KOPT-K1 (cell line): ENCODE measurements around the gene POMT1.

ENCODE experiments used
- H3K27ac ChIP-seq: fragments of 200-600 bp; sonication (generic); 2 replicates; pipeline ENCODE4 v1.5.1; 2016; ENCODE audit warnings: antibody characterized with exemption, mild to moderate bottlenecking, low read depth, low read length; ENCODE audit not compliant: poor library complexity, severe bottlenecking
- H3K36me3 ChIP-seq: fragments of 200-600 bp; sonication (generic); 2 replicates; pipeline ENCODE4 v1.5.1; 2017; ENCODE audit warnings: antibody characterized with exemption, mild to moderate bottlenecking, low read length, moderate library complexity; ENCODE audit not compliant: insufficient read depth
- H3K9me3 ChIP-seq: fragments of 200-600 bp; sonication (generic); 2 replicates; pipeline ENCODE4 v1.5.1; 2017; ENCODE audit warnings: antibody characterized with exemption, low read length, mild to moderate bottlenecking; ENCODE audit not compliant: insufficient read depth, poor library complexity, severe bottlenecking

Gene POMT1

GRCh38 chr9:131562032-131562959 lies 59.6 kb downstream of the POMT1 start:
- peaks cover 6% of the 10 kb centered on the region for H3K9me3 ChIP-seq
- no peaks in the 10 kb centered on the region for H3K36me3 ChIP-seq
- H3K27ac ChIP-seq, result no peak overlapping the region

DNA sequence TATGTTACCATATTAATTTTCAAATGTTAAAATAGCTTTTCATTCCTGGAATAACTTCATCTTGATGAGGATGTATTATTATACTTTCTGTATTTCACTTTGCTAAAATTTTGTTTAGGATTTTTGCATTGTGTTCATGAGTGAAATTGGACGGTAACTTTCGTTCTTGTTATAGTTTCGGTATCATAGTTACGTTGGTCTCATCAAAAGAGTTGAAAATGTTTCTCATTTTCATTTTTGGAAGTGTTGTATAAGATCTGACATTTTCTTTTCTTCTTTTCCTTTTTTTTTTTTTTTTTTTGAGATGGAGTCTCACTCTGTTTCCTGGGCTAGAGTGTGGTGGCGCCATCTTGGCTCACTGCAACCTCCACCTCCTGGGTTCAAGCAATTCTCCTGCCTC lies 62.7 kb downstream of the POMT1 start:
- no peak overlapping the region for H3K27ac ChIP-seq
- peaks cover 6% of the 10 kb centered on the region for H3K9me3 ChIP-seq
- H3K36me3 ChIP-seq, result no peaks in the 10 kb centered on the region

DNA sequence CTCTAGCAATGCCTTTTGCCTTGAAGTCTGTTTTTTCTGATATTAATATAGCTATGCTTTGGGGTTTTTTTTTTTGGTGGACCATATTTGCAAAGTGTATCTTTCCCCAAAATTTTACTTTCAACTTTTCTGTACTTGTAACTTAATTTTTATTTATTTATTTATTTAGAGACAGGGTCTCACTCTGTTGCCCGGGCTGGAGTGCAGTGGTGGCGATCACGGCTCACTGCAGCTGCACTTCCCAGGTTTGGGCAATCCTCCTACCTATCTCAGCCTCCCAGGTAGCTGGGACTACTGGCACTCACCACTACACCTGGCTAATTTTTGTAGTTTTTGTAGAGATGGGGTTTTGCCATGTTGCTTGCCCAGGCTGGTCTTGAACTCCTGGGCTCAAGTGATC lies 63.4 kb downstream of the POMT1 start:
- Histone ChIP-seq H3K36me3 (no peaks in the 10 kb centered on the region), H3K9me3 (peaks cover 6% of the 10 kb centered on the region), H3K27ac (no peak overlapping the region)

- no peaks in the 10 kb centered on the region for H3K9me3 ChIP-seq
- H3K36me3 ChIP-seq, result no peaks in the 10 kb centered on the region
- no peak overlapping the region for H3K27ac ChIP-seq
These were observed 65.2 kb downstream of the POMT1 start for GRCh38 chr9:131567910-131568309.
